Sigmoid colon (tissue), 4 donors: ENCODE results near the gene FOXM1.

Source experiments
- CTCF ChIP-seq, 4 experiments: fragments of 450-650 bp in 3 of 4; fragments of 200-600 bp in 1 of 4; IDR thresholded peaks; one replicate each; pipeline ENCODE4 v1.5.1; 2016 to 2019; ENCODE audit warnings: antibody characterized with exemption in 4 of 4, mild to moderate bottlenecking in 3 of 4, moderate library complexity in 2 of 4
- POLR2A ChIP-seq, 2 donors: fragments of 450-650 bp; IDR thresholded peaks; one replicate each; pipeline ENCODE4 v1.6.1; 2016; ENCODE audit warnings: antibody characterized with exemption in 2 of 2, mild to moderate bottlenecking in 2 of 2, moderate library complexity in 2 of 2
- POLR2AphosphoS5 ChIP-seq, 4 donors: sonication (generic); formaldehyde crosslinking; IDR thresholded peaks; one replicate each; pipeline ENCODE4 v1.6.1; 2017; ENCODE audit warnings: antibody characterized with exemption in 4 of 4

DNA sequence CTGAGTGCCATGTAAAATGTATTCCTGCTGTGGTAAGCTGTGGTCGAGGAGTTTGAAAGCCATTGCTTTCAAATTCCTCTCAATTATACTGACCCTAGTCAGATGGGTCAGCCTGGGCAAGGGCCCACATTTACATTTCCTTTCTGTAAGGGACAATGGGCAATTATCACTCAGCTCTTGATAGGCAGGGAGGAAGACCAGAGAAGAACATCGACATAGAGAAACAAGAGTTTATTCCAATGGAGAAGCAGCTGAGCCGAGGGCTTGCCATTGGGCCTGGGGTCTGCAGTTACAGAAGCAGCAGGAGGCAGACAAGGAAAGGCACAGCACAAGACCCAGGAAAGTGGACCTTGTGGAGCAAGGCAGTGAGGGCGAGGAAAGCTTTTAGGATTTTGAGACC, 51.8 kb downstream of the FOXM1 start:
- TF ChIP-seq POLR2AphosphoS5 (IDR thresholded peaks at IDR 0.05) (no peak), POLR2A (IDR thresholded peaks at IDR 0.05) (no peak), CTCF (IDR thresholded peaks at IDR 0.05) (no peak)
